Measurements from ENCODE around the gene EHF.
A peak's percentile ranks its signal among the peaks of the same experiment; 100 is the strongest.
"Not testable (repeated sequence)": the region's sequence is repeated elsewhere in the genome, so short reads cannot be mapped to it uniquely, and the experiment has no call there.

The EHF gene

GRCh38 chr11:34674038-34674437 is 53.1 kb downstream of the EHF start:
- no peak for DNase-seq

DNA sequence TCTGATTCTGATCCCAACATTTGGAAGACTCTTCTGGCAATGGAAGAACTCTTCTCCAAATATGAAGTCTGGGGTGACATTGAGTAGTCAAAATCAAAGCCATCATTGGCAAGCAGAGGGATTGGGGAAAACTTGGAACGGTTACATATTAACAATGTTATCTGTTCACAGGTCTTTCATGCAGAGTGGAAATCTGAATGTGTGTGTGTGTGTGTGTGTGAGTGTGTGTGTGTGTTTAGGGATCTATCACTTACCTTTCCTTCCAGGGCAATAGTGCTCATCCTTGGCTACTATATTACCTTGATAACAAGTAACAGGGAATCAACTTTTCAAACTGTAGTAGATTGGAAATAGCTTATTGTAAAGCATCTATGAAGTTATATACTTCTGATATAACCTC is 55.3 kb downstream of the EHF start:
- no peak for DNase-seq

DNA sequence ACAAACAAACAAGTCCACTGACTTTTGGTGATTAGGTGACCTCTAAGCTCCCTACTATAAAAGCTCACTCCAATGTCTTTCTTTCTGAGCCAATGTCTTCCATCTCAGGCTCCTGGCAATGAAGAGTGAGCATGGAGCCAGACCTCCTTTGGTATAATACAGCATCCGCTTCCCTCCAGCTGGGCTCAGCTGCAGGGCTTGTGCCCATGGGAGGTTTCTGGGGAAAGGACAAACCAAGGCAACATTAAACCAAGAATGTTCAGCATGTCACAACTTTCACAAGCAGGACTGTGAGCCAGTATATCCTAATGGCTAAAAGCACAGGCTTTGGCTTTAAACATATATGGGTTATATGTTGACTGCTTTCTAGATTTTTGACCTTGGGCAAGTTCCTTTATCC is 58.8 kb downstream of the EHF start:
- DNase-seq, result no peak

- peak; percentile 91 for DNase-seq
These were observed 59.3 kb downstream of the EHF start for GRCh38 chr11:34680206-34680605.

DNA sequence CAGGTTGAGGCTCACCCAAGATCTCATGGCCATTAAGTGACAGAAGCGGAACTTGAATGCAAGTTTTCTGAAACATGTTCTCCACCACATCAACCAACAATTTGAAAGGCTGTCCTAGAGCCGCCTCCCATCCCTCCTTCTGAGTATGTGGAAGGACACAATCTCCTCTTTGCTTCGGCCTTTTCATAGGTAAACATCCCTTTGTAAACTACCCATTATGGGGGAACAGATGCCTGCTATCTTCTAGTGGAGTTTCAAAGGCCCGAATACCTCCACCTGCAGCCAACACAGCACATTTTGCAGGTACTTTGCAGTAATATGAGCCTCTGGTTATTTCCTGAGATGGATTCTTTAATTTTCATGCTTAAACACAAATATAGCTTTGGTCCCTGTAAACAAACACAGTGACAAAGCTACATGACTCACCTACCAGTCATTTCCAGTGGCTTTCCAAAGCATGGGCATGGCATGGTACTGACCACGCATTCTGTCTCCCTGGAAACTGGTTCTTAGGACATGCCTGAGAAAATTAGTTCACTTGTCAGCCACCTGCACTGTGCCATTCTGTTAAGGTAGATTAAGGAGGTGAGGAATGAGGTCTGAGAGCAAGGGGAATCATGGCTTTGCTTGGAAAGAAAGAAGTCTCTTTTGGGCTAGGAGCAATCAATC is 60.2 kb downstream of the EHF start:
- peak; percentile 97 for DNase-seq

DNA sequence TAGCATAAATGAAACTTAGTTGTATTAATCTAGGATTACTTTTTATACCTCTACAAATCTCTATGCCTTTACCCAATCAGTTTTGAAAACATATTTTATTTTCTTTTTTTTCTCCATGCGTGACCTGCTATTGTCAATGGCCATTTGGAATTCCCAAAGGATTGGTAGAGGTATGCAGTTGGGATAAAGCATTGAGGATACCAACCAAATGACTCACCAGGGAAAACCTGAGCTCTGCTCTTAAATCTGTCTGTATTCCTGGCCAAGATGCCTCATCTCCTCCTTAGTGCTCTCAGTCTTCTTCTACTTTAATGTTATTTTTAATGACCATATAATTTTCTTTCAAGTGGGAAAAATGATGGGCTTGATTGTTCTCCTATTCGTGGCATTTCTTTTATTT is 61.9 kb downstream of the EHF start:
- DNase-seq, result peak; percentile 9

DNA sequence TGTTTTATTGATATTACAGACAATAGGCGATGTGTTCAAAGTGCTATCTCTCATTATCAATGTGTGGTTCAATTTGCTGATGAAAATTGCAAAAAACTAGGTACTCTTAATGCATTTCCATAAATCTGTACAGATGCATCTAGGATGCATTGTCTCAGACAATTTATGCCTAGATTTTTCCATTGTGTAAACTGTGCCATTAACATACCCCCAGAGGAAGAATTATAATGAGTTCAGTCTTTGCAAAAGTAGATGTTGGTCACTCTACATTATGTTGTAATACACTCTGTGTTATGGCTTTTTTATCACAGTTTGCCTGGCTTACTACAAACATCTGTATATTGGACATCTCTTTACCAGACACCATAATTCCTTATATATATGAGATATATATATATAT is 62.5 kb downstream of the EHF start:
- DNase-seq, result no peak

- no peak for DNase-seq
These were observed 65.0 kb downstream of the EHF start for GRCh38 chr11:34685864-34686263.

- not testable (repeated sequence) for DNase-seq
These were observed 71.4 kb downstream of the EHF start for GRCh38 chr11:34692299-34692698.

DNA sequence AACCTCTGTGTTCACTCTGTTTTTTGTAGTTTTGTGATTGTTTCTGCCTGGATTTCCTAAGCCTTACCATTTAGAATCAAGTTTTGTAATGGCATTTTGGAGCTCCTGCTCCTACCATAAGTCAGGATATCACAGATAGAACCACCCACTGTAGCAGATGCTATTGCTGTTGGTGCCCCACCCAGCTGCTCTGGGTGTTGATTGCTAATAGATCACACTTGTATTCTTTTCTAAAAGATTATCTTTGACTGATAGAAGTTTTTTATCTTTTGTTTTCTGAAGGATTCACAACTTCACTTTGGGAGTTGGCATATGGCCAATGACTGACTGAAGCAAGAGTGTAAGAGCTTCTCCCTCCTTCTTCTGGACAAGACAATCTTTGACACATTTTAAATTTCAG is 76.0 kb downstream of the EHF start:
- no peak for DNase-seq

DNA sequence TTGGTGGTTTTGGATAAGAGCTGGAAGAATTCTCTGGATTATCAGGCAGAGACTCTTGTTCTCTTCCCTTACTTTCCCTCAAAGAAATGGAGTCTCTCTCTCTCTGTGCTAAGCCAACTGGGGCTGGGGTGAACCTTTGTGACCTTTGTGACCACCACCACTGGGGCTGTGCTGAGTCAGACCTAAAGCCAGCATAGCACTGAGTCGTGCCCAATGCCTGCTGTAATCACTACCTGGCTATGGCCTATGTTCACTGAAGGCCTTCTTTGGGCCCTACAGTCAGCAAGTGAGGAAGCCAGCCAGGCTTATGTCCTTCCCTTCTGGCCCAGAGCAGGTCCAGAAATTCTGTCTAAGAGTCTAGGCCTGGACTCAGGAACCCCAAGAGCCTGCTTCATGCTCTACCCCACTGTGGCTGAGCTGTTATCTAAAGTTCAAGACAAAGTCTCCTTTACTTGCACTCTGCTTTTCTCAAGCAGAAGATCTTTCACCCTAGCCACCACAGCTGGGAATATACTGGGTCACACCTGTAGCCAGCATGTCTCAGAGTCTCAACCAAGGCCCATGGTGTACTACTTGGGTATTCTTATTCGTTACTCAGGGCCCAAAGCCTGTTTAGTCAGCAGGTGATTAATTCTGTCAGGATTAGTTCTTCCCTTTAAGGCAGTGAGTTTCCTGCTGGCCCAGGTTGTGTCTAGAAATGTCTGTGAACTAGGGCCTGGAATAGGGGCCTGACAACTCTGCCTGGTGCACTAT is 86.0 kb downstream of the EHF start:
- DNase-seq, result no peak

DNA sequence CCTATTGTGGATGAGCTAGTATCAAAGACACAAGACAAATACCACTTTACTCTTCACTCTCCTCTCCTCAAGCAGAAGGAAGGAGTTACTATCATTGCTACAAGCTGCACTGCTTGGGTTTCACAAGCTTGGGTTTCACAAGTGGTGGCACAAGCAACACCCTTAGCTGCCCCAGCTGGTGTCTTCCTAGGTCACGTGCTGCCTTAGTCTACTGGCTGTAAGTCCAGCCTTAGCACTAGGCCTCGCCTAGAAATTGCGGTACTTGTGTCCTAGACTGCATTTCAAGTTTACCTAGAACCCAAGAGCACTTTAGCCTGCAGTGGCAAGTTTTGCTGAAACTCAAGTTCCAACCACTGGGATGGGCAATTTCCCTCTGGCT is 86.6 kb downstream of the EHF start:
- DNase-seq, result no peak
